GM19395 (cell line): ENCODE results near the gene SEMA3E.
"Not testable (repeated sequence)": the region's sequence is repeated elsewhere in the genome, so short reads cannot be mapped to it uniquely, and the experiment has no call there.

ENCODE experiments used
- ATAC-seq: cut with Tn5 transposase; IDR thresholded peaks from one replicate; pipeline ENCODE4 v1.9.1; 2021; ENCODE audit warnings: mild to moderate bottlenecking, moderate library complexity; ENCODE audit not compliant: unreplicated experiment

The SEMA3E gene

DNA sequence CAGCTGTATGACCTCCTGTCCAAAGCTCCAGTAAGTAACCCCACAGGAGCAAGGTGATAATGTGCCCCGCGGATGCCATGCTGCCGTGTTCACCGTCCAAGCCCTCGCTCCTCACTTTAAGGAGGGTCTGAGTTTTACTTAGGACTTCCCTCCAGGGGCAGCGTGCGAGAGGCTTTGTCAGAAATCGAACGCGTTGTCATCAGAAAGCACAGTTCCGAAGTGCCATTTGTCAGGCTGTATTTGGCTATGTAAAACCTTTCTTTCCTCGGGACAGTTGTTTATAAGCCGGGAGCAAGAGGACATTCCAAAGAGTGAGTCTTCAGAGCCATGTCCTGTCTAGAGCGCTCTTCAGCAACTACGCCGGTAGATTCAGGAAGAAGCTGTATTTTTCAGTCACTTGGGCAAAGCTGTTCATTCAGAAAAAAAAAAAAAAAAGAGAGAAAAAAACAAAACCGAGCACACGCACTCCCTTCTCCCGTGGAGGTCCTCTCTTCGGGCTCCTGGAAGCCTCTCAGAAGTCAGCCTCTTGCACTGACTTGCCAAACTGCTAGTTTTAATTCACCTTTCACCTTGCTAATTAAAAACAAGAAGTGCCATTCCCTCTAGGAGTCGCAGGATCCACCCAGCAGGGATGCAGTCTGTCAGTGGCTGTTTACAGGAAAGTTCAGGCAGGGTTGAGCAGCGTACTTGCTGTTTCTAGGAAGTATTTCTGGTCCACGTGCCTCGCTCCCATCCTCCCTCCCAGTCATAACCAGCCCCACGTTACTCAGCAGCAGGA lies at the start of gene SEMA3E:
Gene SEMA3E (minus strand): TSS at position 676 of the 778 bp plus-strand sequence.
- no peak for ATAC-seq

DNA sequence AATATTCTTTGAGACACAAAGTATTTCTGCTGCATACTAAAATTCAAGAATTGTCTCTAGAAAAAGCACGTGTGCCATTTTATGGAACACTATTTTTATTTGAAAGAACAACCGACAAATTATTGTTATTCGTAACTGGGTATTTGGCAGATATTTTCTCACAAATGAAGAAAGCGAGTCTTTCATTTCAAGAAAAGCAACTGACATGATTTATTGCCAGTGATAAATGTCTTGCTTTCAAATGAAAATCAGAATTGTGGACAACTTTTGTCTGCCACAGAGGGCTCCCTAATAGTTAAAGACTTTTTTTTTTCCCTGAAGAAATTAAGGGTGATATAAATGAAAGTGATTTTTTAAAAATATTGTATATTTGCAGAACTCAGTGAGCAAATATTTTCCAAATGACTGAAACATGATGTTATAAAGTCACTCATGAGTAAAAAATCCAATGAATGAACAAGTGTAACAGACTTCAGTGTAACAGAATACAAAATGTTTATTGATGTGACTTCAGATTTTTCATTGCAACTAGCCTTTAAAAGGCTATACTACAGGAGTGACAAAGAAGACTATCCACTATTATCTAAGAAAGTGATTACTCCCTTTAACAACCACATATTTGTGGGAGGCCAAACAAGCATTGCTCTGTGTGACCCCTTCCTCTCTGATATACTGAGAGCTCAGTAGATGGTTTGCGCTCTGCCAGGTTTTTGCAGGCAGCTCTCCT lies 49.0 kb upstream of the SEMA3E start:
- no peak for ATAC-seq

DNA sequence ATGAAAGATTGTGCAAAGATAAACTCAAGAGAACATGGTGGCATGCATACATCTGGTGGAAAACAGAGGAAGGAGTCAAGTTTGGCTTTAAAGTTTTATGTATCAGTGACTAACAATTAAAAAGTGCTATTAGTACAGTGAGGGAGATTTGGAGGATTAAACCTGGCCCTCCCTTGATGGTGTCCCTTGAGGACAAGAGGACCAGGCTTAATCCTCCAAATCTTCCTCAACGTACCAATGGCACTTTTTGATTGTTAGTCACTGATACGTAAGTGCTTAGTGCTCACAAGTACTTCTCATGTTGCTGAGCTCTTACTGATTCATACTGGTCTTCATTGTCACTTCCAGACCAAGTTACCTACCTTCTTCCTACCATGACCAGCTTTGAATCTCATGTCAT lies 47.2 kb upstream of the SEMA3E start:
- ATAC-seq = no peak

DNA sequence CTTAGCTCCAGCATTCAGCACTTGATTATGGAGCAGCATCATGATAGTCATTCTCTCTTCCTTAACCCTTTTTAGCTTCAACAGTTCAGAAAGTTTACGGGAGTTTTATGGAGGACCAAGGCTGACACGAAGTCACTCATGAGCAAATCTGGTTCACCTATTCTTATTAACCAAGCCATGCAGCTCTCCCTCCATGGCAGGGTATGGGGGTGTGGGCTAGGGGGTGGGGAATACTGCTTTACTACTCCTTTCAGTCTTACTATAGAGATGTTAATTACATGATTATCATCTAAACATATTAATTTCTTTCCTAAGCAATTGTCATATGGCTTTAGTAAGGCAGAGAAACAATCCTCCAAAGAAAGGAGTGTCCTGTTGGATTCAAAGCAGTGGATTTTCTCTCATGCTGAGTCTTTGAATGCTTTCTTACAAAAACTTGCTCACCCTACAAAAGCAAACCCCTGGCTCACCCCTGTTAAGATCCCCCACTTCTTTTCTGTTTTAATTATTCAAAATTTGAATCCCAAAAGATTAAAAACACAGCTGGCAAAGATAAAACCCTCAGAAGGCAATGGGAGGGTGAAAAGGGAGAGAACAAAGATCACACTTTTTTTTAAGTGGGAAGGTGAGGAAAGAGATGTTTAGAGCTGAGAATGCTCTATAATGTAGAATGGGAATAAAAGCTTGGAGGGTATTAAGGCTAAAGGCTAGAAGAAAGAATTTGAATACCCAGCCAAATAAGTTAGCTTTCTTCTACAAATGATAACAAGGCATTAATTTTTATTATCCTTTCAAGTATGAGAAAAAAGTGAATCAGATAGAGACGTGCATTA lies 46.4 kb upstream of the SEMA3E start:
- ATAC-seq = no peak

DNA sequence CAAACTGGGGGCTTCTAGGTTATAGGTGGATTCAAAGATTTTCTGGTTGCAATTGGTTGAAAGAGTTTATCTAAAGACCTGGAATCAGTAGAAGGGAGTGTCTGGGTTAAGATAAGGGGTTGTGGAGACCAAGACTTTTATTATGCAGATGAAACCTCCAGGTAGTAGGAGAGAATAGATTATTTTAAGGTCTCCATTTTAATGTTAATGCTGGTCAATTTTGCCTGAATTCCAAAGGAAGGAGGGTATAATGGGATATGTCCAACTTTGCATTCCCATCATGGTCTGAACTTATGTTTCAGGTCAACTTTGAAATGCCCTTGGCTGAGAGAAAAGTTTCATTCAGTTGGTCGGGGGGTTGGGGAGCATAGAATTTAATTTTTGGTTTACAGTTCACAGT lies 44.3 kb upstream of the SEMA3E start:
- ATAC-seq = no peak

DNA sequence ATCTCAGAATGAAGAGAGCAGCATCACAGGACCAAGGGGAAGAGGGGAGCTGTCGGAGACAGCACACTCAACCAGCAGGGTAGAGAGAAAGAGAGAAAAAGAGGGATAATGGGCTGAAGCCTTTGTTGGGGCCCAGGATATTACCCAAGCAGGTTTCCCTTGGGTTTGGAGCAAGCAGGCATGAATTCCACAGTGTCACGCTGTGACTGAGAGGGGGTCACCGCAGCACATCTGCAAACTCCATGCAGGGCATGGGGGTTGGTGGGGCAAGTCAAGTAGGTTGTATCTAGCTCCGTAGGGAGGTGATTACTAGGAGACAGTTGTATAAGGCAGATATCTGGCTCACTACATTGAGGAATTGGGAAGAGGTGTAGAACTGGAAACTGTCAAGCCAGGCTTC lies 42.2 kb upstream of the SEMA3E start:
- no peak for ATAC-seq

DNA sequence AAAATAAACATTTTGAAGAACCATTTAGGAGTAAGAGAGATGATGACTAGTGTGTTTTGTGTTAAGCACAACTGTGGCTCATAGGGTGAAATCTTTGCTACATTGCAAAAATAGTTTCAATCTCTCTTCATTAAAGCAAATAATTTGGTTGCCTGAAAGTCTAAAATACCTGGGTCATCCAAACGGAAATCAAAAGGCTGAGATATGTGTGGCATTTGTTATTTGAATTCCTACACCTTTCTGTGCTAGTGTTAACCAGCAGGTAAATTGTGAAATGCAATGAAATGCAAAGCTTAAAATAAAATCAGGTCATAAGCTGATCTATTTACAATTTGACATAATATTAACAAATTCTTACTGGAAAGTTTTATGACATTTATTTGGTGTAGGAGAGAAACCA lies 40.9 kb upstream of the SEMA3E start:
- no peak for ATAC-seq

DNA sequence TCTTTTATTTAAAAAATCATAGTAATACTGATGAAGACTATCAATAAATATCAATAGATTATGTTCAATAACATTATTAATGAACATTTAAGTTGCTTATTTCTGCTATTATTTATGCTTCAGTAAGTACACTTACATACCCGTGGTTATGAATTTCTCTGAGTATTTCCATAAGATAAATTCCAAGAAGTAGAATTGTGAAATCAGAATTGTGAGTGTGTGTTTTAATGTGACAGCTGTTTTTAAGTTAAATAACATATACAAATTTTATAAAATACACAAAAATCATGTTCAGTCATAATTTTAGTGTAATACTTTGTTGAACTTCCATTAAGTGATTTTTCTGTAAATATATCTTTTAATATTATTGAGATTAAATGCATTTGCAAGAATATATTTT lies 37.5 kb upstream of the SEMA3E start:
- no peak for ATAC-seq

DNA sequence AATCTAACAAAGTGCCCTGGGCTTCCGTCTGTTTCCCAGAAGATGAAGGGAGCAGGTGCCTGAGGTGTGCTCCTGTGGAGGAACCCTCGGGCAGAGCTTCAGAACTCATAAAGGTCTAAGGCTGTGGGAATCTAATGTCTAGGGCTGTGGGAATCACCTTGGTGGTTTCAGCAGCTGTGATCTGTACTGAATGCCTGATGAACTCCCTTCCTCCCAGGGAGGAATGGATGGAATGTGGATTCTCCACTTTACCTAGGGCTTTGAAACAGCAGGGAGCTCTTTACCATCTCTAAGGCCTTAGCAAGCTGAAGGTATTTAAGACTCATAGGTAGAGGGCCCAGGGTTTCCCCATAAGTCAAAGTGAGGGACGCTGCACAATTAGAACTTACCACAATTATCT lies 36.0 kb upstream of the SEMA3E start:
- no peak for ATAC-seq

DNA sequence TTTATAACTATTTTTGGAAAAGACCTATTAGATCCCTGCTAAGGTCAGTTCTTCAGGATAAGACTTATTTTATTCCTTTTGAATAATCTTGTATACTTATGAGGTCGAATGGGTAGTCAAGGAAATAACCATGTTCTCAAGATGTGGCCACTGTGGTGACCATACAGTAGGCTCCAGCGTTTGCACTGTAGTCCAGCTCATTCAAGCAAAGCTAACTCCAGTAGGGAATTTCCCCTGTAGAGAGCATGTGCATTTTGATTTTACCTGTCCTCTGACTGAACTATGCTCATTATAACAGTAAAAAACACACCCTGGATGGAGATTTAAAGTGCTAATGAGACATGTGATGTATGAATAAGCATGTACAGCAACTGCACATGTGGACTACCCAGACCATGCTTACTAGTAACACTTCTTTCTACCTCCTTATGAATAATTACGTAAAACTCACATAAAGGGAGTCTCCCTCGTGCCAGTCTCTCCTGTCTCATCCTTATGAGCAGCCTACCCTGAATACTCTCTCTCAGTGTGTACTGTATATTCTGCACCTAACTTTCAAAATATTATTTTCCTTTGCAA lies 32.4 kb upstream of the SEMA3E start:
- no peak for ATAC-seq

DNA sequence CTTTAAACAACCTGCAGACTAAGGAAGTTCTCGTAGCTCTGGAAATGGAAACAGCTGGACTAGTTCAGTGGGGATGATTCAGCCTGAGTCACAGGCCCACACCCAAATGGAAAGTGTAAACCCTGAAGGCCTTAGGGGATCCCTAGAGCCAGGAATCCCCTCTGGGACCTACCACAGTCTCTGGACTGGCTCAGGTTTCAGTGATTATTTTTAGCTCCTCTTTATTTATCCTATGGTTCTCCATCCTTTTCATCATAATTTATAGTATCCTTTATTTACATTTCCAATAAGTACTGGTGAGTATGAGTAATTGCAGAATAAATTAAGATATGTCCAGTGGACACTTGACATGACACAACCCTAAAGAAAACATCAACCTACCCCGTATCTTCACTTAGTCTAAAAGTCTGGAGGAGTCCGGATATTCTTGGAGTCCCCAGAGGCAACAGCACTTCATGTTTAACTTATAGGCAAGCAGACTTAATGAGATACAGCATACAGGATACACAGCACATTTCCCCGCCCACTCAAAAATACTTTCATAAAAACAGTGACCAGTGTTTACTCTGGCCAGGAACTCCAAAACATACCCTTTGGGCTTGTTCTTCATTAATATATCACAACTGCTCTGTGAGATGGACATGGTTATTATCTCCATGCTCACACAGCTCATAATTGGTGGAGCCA lies 28.4 kb upstream of the SEMA3E start:
- ATAC-seq = no peak

DNA sequence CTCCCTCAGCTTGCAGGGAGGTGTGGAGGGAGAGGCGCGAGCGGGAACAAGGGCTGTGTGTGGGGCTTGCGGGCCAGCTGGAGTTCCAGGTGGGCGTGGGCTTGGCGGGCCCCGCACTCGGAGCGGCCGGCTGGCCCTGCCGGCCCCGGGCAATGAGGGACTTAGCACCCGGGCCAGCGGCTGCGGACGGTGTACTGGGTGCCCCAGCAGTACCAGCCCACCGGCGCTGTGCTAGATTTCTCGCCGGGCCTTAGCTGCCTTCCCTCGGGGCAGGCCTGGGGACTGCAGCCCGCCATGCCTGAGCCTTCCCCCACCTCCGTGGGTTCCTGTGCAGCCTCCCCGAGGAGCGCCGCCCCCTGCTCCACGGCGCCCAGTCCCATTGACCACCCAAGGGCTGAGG lies 24.4 kb upstream of the SEMA3E start:
- not testable (repeated sequence) for ATAC-seq

DNA sequence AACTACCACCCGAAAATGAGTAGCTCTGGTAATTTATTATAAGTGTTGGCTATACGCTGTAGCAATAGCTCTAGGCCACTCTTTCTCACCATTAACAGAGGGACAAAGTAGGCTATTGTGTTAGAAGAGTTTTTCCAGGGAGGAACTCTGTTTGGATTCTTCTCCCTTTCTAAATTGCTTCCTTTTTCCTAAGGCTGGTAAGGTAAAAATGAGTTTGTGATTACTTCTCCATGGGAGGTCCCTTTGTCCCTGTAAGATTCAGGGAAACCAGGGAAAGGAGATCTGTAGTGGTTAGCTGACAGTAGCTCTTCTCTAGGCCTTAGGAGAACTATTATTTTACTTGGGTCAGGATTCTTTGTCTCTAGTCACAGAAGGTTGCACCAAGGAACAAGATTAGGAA lies 23.2 kb upstream of the SEMA3E start:
- ATAC-seq = no peak

DNA sequence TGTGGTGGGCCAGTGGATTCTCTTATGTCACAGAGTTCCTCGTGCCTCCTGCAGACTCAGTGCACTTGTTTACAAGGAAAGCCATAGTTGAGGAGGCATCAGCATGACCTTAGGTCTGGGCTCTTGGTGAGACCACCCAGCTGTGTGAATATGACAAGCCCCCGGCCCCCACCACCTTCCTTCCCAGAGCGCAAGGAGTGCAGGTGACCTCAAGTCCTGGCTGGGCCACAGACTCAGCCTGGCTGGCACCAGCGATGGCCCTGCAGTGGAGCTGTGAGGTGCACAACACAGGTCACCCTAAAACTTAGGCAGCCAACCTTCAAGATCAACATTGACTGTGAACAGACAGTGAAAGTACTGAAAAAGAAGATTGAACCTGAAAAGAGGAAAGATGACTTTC lies 14.2 kb upstream of the SEMA3E start:
- no peak for ATAC-seq

DNA sequence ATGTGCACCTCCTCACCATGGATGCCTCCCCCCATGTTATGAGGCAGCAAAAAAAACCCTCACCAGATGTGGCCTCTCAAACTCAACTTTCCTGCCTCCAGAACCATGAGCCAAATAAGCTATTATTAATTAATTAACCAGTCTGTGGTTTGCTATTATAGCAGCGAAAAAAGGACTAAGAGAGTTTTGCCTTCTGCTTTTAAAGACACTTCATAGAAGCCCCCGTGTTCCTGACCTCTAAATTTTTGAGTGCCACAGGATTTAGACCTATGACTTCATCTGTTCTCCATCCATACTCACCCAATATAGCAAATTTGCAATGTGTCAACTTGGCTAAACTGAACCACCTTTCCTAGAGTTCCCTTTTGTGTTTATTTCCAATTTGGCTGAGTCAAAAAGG lies 9.2 kb upstream of the SEMA3E start:
- ATAC-seq = no peak

DNA sequence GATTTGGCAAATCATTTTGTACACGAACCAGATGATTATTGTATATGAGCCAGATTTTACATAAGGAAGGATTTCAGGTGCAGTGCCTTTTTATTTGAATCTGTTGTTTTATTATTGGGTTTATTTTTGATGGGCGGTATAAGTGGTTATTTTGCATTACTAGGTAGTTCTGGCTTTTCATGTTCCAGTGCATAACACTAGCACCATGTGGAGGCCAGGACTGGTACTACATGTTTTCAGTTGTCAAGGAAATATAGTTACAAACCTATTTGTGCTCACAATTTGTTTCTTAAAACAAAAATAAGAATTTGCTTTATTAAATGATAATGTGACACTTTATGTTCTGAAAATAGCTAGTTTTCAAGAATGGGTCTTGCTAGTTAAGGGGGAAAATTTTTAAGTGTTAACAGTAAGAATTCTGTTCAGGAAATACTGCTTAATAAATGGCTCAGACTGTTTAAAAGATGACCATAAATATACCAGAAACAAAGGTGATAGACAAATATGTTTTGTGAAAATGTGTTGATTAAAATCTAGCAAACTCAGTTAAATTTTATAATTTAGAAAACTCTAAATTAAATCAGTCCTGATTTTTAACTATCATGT lies 7.1 kb upstream of the SEMA3E start:
- ATAC-seq = peak; percentile 87

DNA sequence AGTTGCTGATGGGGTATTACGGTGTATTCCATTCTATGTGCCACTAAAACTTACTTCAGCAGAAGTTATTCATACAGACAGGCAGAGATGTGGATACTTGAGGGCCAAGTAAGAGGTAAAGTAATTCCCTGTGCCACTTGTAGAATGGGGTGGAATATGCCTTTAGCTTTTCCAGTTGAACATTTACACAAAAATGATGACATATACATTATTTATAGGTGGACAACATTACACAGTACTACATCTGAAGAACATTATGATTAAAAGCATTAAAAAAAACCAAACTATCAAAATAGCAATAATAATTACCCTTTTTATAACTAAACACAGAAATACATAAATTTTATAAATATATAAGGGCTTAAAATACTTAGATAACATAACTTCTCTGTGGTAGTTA lies 3.5 kb upstream of the SEMA3E start:
- ATAC-seq = no peak

DNA sequence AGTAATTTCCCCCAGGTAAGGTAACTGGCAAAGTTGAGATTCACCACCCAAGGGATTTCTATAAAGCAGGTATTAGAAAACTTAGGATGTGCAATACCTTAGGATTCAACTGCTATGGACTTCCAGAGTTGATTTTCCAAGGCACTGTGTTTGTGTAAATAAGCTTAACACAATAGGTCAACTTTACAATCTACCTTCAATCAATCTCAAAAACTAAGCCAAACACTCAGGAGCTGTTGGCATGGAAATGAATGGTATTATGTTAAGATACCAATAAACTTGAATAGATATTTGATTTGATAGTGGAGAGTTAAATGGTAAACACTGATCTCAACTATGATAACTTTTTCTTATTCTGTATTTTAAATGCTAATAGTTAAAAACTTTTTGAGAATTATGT lies 762 bp upstream of the SEMA3E start:
- no peak for ATAC-seq

DNA sequence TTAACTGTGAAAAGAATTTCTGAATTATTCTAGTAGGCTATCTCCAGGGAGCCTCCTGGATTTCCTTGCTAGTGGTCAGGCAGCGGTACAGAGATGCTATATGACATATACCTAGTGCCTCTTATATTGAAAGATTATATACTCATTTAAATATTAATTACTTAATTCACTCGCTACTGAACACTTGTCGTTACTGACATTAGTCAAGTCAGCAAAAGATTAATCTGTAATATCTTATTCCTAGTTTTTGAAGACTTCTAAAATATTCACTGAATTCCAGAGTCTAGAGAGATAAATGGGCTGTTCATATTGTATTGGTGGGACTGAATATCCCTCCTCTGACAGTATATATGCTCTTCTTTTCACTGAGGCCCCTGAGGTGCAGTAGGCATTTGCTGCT lies 2.9 kb downstream of the SEMA3E start:
- no peak for ATAC-seq

DNA sequence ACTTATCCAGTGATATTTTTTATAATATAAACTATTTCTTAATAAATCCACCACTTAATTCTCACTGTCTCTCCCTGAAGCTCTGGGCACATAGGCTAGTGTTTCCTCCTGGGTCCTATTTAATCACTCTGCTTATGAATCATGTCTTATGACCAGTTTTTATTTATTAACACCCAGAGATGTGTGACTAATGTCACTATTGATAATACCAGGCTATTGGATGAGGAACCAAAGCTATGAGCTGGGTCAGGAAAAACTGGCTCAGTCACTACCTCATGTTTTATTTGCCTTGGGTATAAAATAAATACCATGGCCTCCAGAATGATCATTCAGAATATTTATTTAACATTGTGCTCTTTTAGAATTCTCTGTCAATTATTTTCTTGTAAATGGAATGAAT lies 5.2 kb downstream of the SEMA3E start:
- no peak for ATAC-seq
